ENCODE measurements around the gene MNT. TPM values are rescaled to one million over a fixed set of nuclear protein-coding genes. Genes with fewer than 3 reads are reported as not detected.
A peak's percentile ranks its signal among the peaks of the same experiment; 100 is the strongest.

MNT gene
- total RNA-seq, 1 donor = 12.2 TPM

- H3K4me3 ChIP-seq (ENCODE audit: low read depth, low read length) = no peak overlapping the region
- no peak for DNase-seq (ENCODE audit: low read depth)
- no peak for TF ChIP-seq CTCF (IDR thresholded peaks at IDR 0.05; ENCODE audit: insufficient read depth, low read length)
Observed at GRCh38 chr17:2346475-2346874, 54.4 kb downstream of the MNT start.

GRCh38 chr17:2344528-2344927, 56.3 kb downstream of the MNT start:
- DNase-seq (ENCODE audit: low read depth) = no peak
- no peak for TF ChIP-seq CTCF (IDR thresholded peaks at IDR 0.05; ENCODE audit: insufficient read depth, low read length)
- no peak overlapping the region for H3K4me3 ChIP-seq (ENCODE audit: low read depth, low read length)

- H3K4me3 ChIP-seq (ENCODE audit: low read depth, low read length) = no peak overlapping the region
- DNase-seq (ENCODE audit: low read depth) = no peak
- TF ChIP-seq CTCF (IDR thresholded peaks at IDR 0.05; ENCODE audit: insufficient read depth, low read length) = no peak
Observed at GRCh38 chr17:2343421-2343820, 57.4 kb downstream of the MNT start.

GRCh38 chr17:2338315-2338657, 62.6 kb downstream of the MNT start:
- peak overlapping the region; percentile 94 for H3K4me3 ChIP-seq (ENCODE audit: low read depth, low read length)
- TF ChIP-seq CTCF (IDR thresholded peaks at IDR 0.05; ENCODE audit: insufficient read depth, low read length) = no peak
- DNase-seq (ENCODE audit: low read depth) = no peak

- peak; percentile 31 for DNase-seq (ENCODE audit: low read depth)
- TF ChIP-seq CTCF (IDR thresholded peaks at IDR 0.05; ENCODE audit: insufficient read depth, low read length) = no peak
Observed at GRCh38 chr17:2337544-2338314, 63.1 kb downstream of the MNT start.

GRCh38 chr17:2336852-2337543, 63.9 kb downstream of the MNT start, which contains the start of gene SGSM2:
SGSM2 (plus strand) TSS chr17:2337501; CDS start chr17:2337689, 188 bp downstream.
- no peak for TF ChIP-seq CTCF (IDR thresholded peaks at IDR 0.05; ENCODE audit: insufficient read depth, low read length)
- peak within 1 kb of the TSS; percentile 94 for H3K4me3 ChIP-seq (ENCODE audit: low read depth, low read length)
- peak; percentile 16 for DNase-seq (ENCODE audit: low read depth)

More at GRCh38 chr17:2337544-2338314, 63.1 kb downstream of the MNT start:
- H3K4me3 ChIP-seq (ENCODE audit: low read depth, low read length) = peak overlapping the region; percentile 94

Data from fibroblast of the aortic adventitia (primary cell).